Heart left ventricle (tissue), 16 donors: ENCODE measurements around the gene VIPAS39. TPM values are rescaled to one million over a fixed set of nuclear protein-coding genes. Genes with fewer than 3 reads are reported as not detected.

Experiments
- ATAC-seq, 4 donors: fragments of 200-7000 bp; cut with Tn5 transposase; one replicate each; pipeline ENCODE4 v1.9.1; 2020 to 2022; ENCODE audit warnings: moderate library complexity in 4 of 4, mild to moderate bottlenecking in 3 of 4, moderate number of reproducible peaks in 1 of 4
- DNase-seq, 5 donors: peaks; one replicate each; pipeline ENCODE4 v3.0.0-alpha.2; 2020
- H3K27ac ChIP-seq, 12 donors: fragments of 200-600 bp; sonication (generic) in 4 of 12; one replicate each; pipeline versions ENCODE4 v1.5.0 to v1.8.0; 2016 to 2022; ENCODE audit warnings: mild to moderate bottlenecking in 2 of 12
- H3K27me3 ChIP-seq, 9 donors: fragments of 200-600 bp; sonication (generic) in 2 of 9; one replicate each; pipeline versions ENCODE4 v1.5.1 to v1.8.0; 2016 to 2022; ENCODE audit warnings: mild to moderate bottlenecking in 3 of 9
- H3K36me3 ChIP-seq, 9 donors: fragments of 200-600 bp; sonication (generic) in 2 of 9; one replicate each; pipeline versions ENCODE4 v1.5.0 to v1.8.0; 2018 to 2022; ENCODE audit warnings: mild to moderate bottlenecking in 2 of 9
- H3K4me1 ChIP-seq, 12 donors: fragments of 200-600 bp; sonication (generic) in 4 of 12; one replicate each; pipeline versions ENCODE4 v1.5.0 to v1.8.0; 2016 to 2022; ENCODE audit warnings: mild to moderate bottlenecking in 3 of 12
- H3K4me3 ChIP-seq, 12 donors: fragments of 200-600 bp; sonication (generic) in 4 of 12; one replicate each; pipeline versions ENCODE4 v1.5.0 to v1.8.0; 2017 to 2022; ENCODE audit warnings: mild to moderate bottlenecking in 9 of 12, moderate library complexity in 4 of 12
- H3K9me3 ChIP-seq, 12 donors: fragments of 200-600 bp; sonication (generic) in 4 of 12; one replicate each; pipeline versions ENCODE4 v1.5.0 to v1.8.0; 2016 to 2022; ENCODE audit warnings: mild to moderate bottlenecking in 1 of 12
- CTCF ChIP-seq, 12 donors: fragments of 200-600 bp; sonication (generic) in 4 of 12; IDR thresholded peaks; one replicate each; pipeline versions ENCODE4 v1.5.0 to v1.8.0; 2018 to 2022; ENCODE audit warnings: antibody characterized with exemption in 12 of 12, mild to moderate bottlenecking in 5 of 12
- POLR2A ChIP-seq, 2 donors: fragments of 450-650 bp; IDR thresholded peaks; one replicate each; pipeline ENCODE4 v1.6.1; 2017; ENCODE audit warnings: antibody characterized with exemption in 2 of 2, mild to moderate bottlenecking in 2 of 2, moderate library complexity in 2 of 2
- whole genome bisulfite sequencing, 4 donors: extraction: QIAGEN DNeasy Blood & Tissue Kit in 2 of 4; methylation state at CpG; one replicate each; pipeline versions ENCODE4 v1.1.5 to v1.1.7; 2013 to 2018; 5-methylcytosine and 5-hydroxymethylcytosine counted together
- intact Hi-C, 10 donors: fragments of 100-400 bp; cut with DNase I; formaldehyde crosslinking; loops; one replicate each; pipeline versions ENCODE4 v1.11.1 to v1.14.2; 2022
- polyA plus RNA-seq, 2 donors: library from polyadenylated mRNA; stranded (reverse); fragments of 200-250 nt; gene quantifications; one replicate each; pipeline ENCODE4 v1.2.3, GENCODE V29; 2013
- total RNA-seq, 9 donors: library from RNA; depleted of rRNA in 2 of 9; stranded (reverse); fragments of >200 nt in 2 of 9; fragmentation: NEBNext Ultra II Directional in 3 of 9; extraction: Animal tissue kit (Norgen Biotek cat#: 25700) in 3 of 9; gene quantifications; one replicate each; pipeline versions ENCODE4 v1.1.0 to v1.2.4, GENCODE V29; 2016 to 2023
- donor health status: ischemic (EF 13 %, LVEDD 7.1; RV severe dilation, severe dysfunction).
- donor health status: healthy with polysubstance abuse.
- donor health status: DM: no; HTN: yes; CAD: no.
- donor health status: DM: no; HTN: no; CAD: no.
- donor health status: ischemic (EF 25% LVEDD 6.9; RV normal size, moderate dysfunction).
- donor health status: ischemic (EF 25% LVEDD 5.7; RV mildly dilated, moderate dysfunction).
- donor health status: healthy.
- donor health status: DM: yes; HTN: yes; CAD: no.
- donor health status: ischemic (EF 35%, LVEDD 5.7; RV mildly dilated, moderate dysfunction).
- donor health status: nonischemic (EF 11% LVEDD 7.7; RV severe dilation, severe dysfunction).
- donor health status: DM: yes; HTN: yes; CAD: no.
- donor health status: PGD.
- donor health status: ischemic (EF 29% LVEDD 5.4; RV normal size, mild dysfunction).
- donor health status: nonischemic (EF 23%, LVEDD 6.1; RV moderate dilation, normal function).

The VIPAS39 gene
- total and polyA plus RNA-seq, 11 donors, result 6.6 to 18.4 (median 13.8) TPM

GRCh38 chr14:77478796-77479195, 21.4 kb upstream of the VIPAS39 start:
- no peak for DNase-seq
- H3K4me1 ChIP-seq, result peaks cover 0 to 5% (median 0%) of the 10 kb centered on the region in 12 donors
- H3K36me3 ChIP-seq, result no peaks in the 10 kb centered on the region
- no peaks in the 10 kb centered on the region for H3K27me3 ChIP-seq
- no peak overlapping the region for H3K27ac ChIP-seq
- no peak for ATAC-seq
- TF ChIP-seq POLR2A (IDR thresholded peaks at IDR 0.05) (no peak), CTCF (IDR thresholded peaks at IDR 0.05) (no peak)
- H3K9me3 ChIP-seq, result no peaks in the 10 kb centered on the region
- H3K4me3 ChIP-seq, result no peak overlapping the region
- intact Hi-C loops, result no loop called here
- WGBS, 4 donors, result 76 to 86% (median 81%) methylated on average over 1 of the region's 1 CpG

- no peak for DNase-seq
- Histone ChIP-seq H3K36me3 (no peaks in the 10 kb centered on the region), H3K4me1 (peaks cover 0 to 5% (median 0%) of the 10 kb centered on the region in 12 donors), H3K4me3 (no peak overlapping the region), H3K27me3 (no peaks in the 10 kb centered on the region), H3K27ac (no peak overlapping the region), H3K9me3 (no peaks in the 10 kb centered on the region)
- 88 to 91% (median 90%) methylated on average over 5 of the region's 5 CpGs for WGBS, 4 donors
- no peak for ATAC-seq
- TF ChIP-seq CTCF (IDR thresholded peaks at IDR 0.05) (no peak), POLR2A (IDR thresholded peaks at IDR 0.05) (no peak)
- intact Hi-C loops, result no loop called here
Observed at GRCh38 chr14:77478029-77478428, 20.6 kb upstream of the VIPAS39 start.

GRCh38 chr14:77475432-77476115, 18.2 kb upstream of the VIPAS39 start:
- 78 to 84% (median 80%) methylated on average over 25 to 35 of the region's 35 CpGs for WGBS, 4 donors
- no peaks in the 10 kb centered on the region for H3K27me3 ChIP-seq
- intact Hi-C loops, result no loop called here
- DNase-seq, result no peak
- H3K27ac ChIP-seq, result no peak overlapping the region
- H3K9me3 ChIP-seq, result no peaks in the 10 kb centered on the region
- no peak for TF ChIP-seq CTCF (IDR thresholded peaks at IDR 0.05)
- TF ChIP-seq POLR2A (IDR thresholded peaks at IDR 0.05), result no peak
- H3K36me3 ChIP-seq, result no peaks in the 10 kb centered on the region
- peaks cover 0 to 5% (median 0%) of the 10 kb centered on the region in 12 donors for H3K4me1 ChIP-seq
- peak in 2 of 4 donors; percentile 14 to 16 for ATAC-seq
- H3K4me3 ChIP-seq, result no peak overlapping the region

GRCh38 chr14:77474479-77475177, 17.2 kb upstream of the VIPAS39 start:
- H3K27ac ChIP-seq, result no peak overlapping the region
- no peaks in the 10 kb centered on the region for H3K9me3 ChIP-seq
- H3K27me3 ChIP-seq, result no peaks in the 10 kb centered on the region
- no peak for TF ChIP-seq POLR2A (IDR thresholded peaks at IDR 0.05)
- no peak for TF ChIP-seq CTCF (IDR thresholded peaks at IDR 0.05)
- peaks cover 0 to 5% (median 0%) of the 10 kb centered on the region in 12 donors for H3K4me1 ChIP-seq
- intact Hi-C loops, result no loop called here
- 57 to 69% (median 60%) methylated on average over 8 to 9 of the region's 9 CpGs for WGBS, 4 donors
- ATAC-seq, result peak in 2 of 4 donors; percentile 14 to 38
- H3K36me3 ChIP-seq, result peaks cover 0 to 9% (median 4%) of the 10 kb centered on the region in 9 donors
- DNase-seq, result no peak
- H3K4me3 ChIP-seq, result no peak overlapping the region
